Measurements from ENCODE around the gene MYOZ2.

Gene MYOZ2

GRCh38 chr4:119205690-119206089 lies 70.1 kb downstream of the MYOZ2 start:
- no peak for DNase-seq

- DNase-seq, result no peak
Measured at GRCh38 chr4:119206178-119206577, 70.5 kb downstream of the MYOZ2 start.

DNA sequence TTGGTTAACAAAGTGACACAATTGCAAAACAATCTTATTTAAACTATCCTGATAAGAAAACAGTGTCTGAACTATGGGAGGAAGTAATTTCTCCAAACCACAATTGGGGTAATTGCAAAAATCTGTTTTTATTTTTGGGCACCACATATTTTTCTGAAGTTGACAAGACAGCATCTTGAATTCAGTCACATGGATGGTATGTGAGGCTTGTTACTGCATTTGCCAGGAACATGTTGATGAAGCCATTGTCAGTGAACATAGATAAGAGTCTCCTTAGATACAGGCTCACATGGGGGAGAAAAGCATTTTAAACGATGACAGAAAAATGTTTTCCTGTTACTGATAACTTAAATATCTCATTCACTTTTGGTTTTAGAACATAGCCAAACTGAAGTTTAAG lies 71.4 kb downstream of the MYOZ2 start:
- DNase-seq, result no peak

- no peak for DNase-seq
Measured at GRCh38 chr4:119209077-119209476, 73.4 kb downstream of the MYOZ2 start.

DNA sequence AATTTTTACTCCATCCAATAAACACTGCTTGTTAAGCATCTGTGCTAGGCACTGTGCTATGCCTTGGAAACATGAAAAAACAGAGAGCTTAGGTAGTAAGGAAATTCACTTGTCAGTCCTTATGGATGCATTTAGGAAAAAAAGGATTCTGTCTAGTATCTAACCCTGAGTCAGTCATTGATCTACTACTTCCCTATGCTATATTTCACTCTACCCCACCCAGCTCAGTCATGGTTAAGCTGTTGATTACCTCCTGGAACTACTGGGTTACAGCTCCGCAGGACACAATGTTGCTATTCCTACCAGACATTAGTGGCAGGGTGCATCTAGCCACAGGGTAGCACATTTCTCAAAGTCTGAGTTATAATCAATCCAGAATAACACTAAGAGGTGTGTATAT lies 74.0 kb downstream of the MYOZ2 start:
- DNase-seq, result no peak

DNA sequence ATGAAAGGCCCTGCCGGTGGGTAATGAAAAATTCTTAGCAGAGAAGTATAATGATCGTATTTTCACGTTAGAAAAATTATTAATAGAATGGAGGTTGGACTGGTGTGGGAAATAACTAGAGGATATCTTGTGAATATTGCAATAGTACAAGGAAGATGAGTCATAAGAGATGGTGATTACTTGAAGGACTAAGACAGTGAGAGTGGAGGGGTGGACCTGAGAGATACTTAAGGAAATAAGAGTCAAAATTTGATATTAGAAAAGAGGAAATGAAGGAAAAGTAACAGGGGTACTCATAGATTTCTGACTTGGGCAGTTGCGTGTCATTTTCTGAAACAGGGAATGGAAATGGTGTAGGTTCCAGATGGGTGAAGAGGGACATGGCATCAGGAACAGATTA lies 75.1 kb downstream of the MYOZ2 start:
- DNase-seq, result no peak

GRCh38 chr4:119211867-119212233 lies 76.2 kb downstream of the MYOZ2 start:
- DNase-seq, result no peak

GRCh38 chr4:119212234-119212963 lies 76.8 kb downstream of the MYOZ2 start, which contains the start of gene USP53:
Gene USP53 (plus strand): TSS chr4:119212713. CDS start chr4:119239760, 27,047 bp downstream.
- peak; percentile 79 for DNase-seq

DNA sequence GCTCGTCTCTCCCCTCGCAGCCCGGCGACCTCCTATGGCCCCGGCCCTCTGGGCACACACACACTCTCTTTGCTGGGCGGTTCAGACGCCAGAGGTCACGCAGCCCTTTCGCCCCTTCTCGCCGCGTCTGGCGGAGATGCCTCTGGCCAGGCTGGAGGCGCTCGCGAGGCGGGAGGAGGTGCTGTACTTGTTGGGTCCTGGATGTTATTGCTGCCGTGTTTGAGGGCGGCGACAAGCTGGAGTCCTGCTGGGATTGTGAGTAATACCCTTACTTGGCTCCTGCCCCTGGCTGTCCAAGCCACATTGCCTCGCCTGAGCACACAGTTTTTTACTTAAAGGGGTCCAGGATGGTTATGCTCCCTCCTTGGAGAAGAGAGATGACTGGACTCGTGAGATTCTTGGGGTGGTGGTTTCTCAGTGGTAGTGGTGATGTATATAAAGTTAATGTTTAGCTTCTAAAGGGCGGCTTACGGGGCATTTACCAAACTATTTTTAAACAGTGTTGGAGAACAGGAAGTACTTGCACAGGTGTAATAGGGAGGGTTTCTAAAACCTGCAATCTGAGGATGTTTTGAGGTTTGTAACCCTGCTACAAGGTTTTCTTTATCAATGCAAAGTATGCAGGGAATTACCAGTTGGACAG lies 77.5 kb downstream of the MYOZ2 start:
- DNase-seq, result peak; percentile 10

GRCh38 chr4:119218093-119218492 lies 82.5 kb downstream of the MYOZ2 start:
- no peak for DNase-seq

DNA sequence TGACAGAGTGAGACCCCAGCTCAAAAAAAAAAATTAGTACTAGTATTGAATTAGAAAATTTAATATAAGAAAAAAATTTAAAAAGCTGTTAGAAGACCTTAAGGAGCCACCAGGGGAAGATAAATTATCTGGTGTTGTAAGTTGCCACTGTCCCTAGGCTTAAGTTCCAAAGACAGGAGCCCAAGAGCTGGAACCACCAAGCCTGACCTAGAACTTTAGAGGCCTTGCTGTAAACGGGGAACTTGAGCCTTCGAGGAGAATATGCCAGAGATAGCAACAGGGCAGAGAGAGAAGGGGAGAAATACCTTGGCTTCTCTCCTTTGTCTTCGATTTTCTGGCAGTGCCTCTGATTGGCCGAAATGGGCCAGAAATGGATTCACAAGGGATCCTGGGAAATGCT lies 85.8 kb downstream of the MYOZ2 start:
- no peak for DNase-seq

GRCh38 chr4:119227690-119228089 lies 92.1 kb downstream of the MYOZ2 start:
- DNase-seq, result no peak

DNA sequence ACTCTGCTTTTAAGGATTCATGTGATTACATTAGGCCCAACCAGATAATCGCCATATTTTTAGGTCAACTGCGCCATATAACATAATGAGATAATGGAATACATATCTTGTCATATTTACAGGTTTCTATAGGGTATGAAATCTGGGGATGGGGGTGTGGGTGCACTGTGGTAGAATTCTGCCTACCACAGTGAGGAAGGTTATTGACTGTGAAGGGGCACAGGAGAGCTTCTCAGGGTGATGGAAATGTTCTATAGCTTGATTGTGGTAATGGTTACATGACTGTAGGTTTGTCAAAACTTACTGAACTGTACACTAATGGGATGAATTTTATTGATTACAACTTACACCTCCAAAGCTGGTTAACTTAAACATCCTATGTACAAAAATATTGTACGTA lies 92.8 kb downstream of the MYOZ2 start:
- DNase-seq, result no peak

GRCh38 chr4:119229908-119230687 lies 94.5 kb downstream of the MYOZ2 start:
- no peak for DNase-seq

GRCh38 chr4:119231491-119231890 lies 95.9 kb downstream of the MYOZ2 start:
- DNase-seq, result no peak

- DNase-seq, result no peak
Measured at GRCh38 chr4:119232286-119232685, 96.7 kb downstream of the MYOZ2 start.

DNA sequence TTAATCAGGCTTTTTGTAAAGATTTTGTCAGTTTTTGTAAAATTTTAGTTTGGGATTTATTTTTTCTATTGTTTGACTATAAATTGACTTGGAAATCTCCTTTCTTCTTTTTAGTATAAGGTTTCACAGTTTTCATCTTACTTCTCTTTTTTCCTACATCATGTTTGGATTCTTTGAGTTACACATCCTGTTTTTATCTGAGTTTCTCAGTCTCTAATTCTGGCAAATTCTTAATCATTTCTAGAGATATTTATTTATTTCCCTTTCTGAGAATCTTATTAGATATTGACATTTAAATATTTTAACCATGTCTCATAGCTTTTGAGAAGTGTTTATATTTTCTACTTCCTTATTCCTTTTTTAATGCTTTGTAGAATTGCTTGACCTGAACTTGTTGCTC lies 97.6 kb downstream of the MYOZ2 start:
- DNase-seq, result no peak

DNA sequence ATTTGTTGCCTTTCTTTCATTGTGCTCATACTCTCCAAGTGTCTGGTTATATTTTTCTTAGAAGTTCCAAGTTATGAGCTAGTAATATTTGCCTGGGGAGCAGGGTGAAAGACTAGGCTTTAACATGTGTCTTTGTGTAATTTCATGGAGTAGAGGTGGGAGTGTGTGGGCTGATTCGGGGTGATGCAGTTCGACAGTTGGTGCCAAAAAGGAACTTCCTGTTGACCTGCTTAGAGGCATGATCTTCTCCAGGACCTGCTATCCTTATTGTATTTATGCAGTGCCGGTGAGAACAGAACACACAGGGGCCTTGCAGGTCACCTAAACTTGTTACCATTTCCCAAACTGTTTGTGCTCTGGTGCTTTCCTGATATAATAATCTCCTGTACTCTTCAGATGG lies 98.1 kb downstream of the MYOZ2 start:
- DNase-seq, result no peak

DNA sequence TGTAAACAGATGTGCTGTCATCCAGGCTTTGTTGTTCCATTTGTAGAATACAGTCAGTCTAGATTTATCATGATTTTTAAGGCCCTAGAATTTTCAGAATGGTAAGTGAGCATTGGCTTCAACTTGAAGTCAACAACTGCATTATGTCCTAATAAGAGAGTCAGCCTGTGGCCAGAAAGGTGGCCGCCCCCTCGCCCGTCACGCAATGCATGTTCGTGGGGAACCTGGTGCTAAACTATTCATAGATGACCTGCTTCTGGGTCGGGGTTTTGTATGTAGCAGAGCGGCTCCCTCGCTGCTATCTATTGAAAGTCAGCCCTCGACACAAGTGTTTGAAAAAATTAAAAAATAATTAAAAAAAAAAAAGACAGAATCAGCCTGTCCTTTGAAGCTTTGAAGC lies 101.6 kb downstream of the MYOZ2 start:
- no peak for DNase-seq

Data from NCI-H524 treated with DMSO at 0.1 percent for 48 hours (cell line).